K562 (cell line): ENCODE data around the gene VSX2. TPM values are rescaled to one million over a fixed set of nuclear protein-coding genes. Genes with fewer than 3 reads are reported as not detected.

ENCODE experiments used
- ATAC-seq: fragments of 200-7000 bp; cut with Tn5 transposase; 3 replicates; pipeline ENCODE4 v1.9.1; 2020; ENCODE audit warnings: moderate library complexity
- BruUV-seq: library from RNA; stranded (reverse); fragments of 400-500 nt; replicated peaks from 2 replicates; lab custom pipeline; 2021; lab: Mats Ljungman, UMichigan
- CTCF ChIA-PET: fragments of 300-600 bp; formaldehyde crosslinking; extraction: SDS; loops from one replicate; lab custom pipeline; 2021; ENCODE audit warnings: low intra/inter-chr PET ratio; lab: Yijun Ruan, JAX
- POLR2A ChIA-PET: fragments of 300-600, 350-650 bp; sonication (Branson Sonifier 250); formaldehyde crosslinking; extraction: SDS; loops from one replicate; lab custom pipeline; 2021; ENCODE audit warnings: antibody characterized with exemption, inconsistent platforms; lab: Yijun Ruan, JAX
- DNase-seq, 4 experiments: peaks; one replicate each; pipeline versions ENCODE4 v3.0.0 to v3.0.0-alpha.2; 2011 to 2018; ENCODE audit warnings: low spot score in 3 of 4, mixed read lengths in 3 of 4; ENCODE audit errors: extremely low read depth in 1 of 4
- FAIRE-seq: peaks from 2 replicates; lab custom pipeline; 2011; peaks lifted over from hg19 to GRCh38; lab: Jason Lieb, UNC
- H2AFZ ChIP-seq: 2 replicates; pipeline ENCODE4 v1.6.0; 2011; ENCODE audit warnings: low read depth, low read length, control low read depth, inconsistent platforms
- H3K27ac ChIP-seq: fragments of 200-600 bp; 3 replicates; pipeline ENCODE4 v1.8.0; 2011; ENCODE audit warnings: low read depth, mild to moderate bottlenecking, control low read depth, inconsistent platforms, low read length, moderate library complexity, mixed read lengths; ENCODE audit errors: extremely low read depth
- H3K27me3 ChIP-seq, 2 experiments: fragments of 300-600 bp in 1 of 2; 2 replicates in 1 of 2; 3 replicates in 1 of 2; pipeline versions ENCODE4 v1.6.0 to v1.8.0; 2011; ENCODE audit warnings: inconsistent platforms in 2 of 2, low read length in 2 of 2, mild to moderate bottlenecking in 1 of 2, mixed read lengths in 1 of 2, moderate library complexity in 1 of 2; ENCODE audit not compliant: control insufficient read depth in 2 of 2, insufficient read depth in 2 of 2
- H3K36me3 ChIP-seq: fragments of 300-600 bp; 3 replicates; pipeline ENCODE4 v1.8.0; 2011; ENCODE audit warnings: mild to moderate bottlenecking, low read length, inconsistent platforms; ENCODE audit not compliant: control insufficient read depth, insufficient read depth
- H3K4me1 ChIP-seq, 2 experiments: fragments of 200-600 bp in 1 of 2; replicated peaks in 1 of 2; 2 replicates in 1 of 2; 3 replicates in 1 of 2; pipeline versions ENCODE4 v1.5.1 to v1.8.0; 2011; ENCODE audit warnings: inconsistent platforms in 2 of 2, low read length in 2 of 2, mild to moderate bottlenecking in 1 of 2, mixed read lengths in 1 of 2, moderate library complexity in 1 of 2; ENCODE audit not compliant: control insufficient read depth in 2 of 2, insufficient read depth in 2 of 2
- H3K4me2 ChIP-seq: 2 replicates; pipeline ENCODE4 v1.6.1; 2011; ENCODE audit warnings: low read length, control low read depth, inconsistent platforms, mixed read lengths; ENCODE audit not compliant: insufficient read depth
- H3K4me3 ChIP-seq: fragments of 200-600 bp; sonication (generic), shearing (Covaris generic); 2 replicates; pipeline ENCODE4 v1.5.1; 2016; ENCODE audit warnings: control low read depth, inconsistent platforms
- H3K79me2 ChIP-seq: fragments of 200-600 bp; 3 replicates; pipeline ENCODE4 v1.8.0; 2011; ENCODE audit warnings: low read length, inconsistent platforms; ENCODE audit not compliant: control insufficient read depth, insufficient read depth
- H3K9ac ChIP-seq, 2 experiments: 2 replicates each; pipeline versions ENCODE4 v1.6.0 to v1.6.1; 2011; ENCODE audit warnings: low read depth in 2 of 2, low read length in 2 of 2, control low read depth in 1 of 2, inconsistent platforms in 1 of 2, mild to moderate bottlenecking in 1 of 2, mixed read lengths in 1 of 2; ENCODE audit not compliant: insufficient read depth in 1 of 2
- H3K9me1 ChIP-seq: one replicate; pipeline ENCODE4 v1.6.0; 2011; ENCODE audit warnings: inconsistent platforms, mild to moderate bottlenecking, low read length, moderate library complexity; ENCODE audit not compliant: control insufficient read depth, insufficient read depth
- H3K9me3 ChIP-seq: replicated peaks from 2 replicates; pipeline ENCODE4 v1.5.1; 2011; ENCODE audit warnings: low read depth, low read length, inconsistent platforms; ENCODE audit not compliant: control insufficient read depth, insufficient read depth
- H4K20me1 ChIP-seq: replicated peaks from 2 replicates; pipeline ENCODE4 v1.6.1; 2011; ENCODE audit warnings: low read length, inconsistent platforms, mixed read lengths; ENCODE audit not compliant: control insufficient read depth, insufficient read depth
- CBX3 ChIP-seq, 2 experiments: IDR thresholded peaks; 1 replicate in 1 of 2; 2 replicates in 1 of 2; pipeline ENCODE4 v1.6.1; 2012; ENCODE audit warnings: inconsistent platforms in 2 of 2, low read length in 2 of 2, borderline replicate concordance in 1 of 2, control low read depth in 1 of 2
- DDX20 ChIP-seq: fragments of 450-650 bp; IDR thresholded peaks from 2 replicates; pipeline ENCODE4 v1.6.1; 2016; ENCODE audit warnings: missing genetic modification characterization, low read depth, mild to moderate bottlenecking, missing compliant biosample characterization, moderate library complexity
- DIDO1 ChIP-seq: fragments of 450-650 bp; IDR thresholded peaks from 2 replicates; pipeline ENCODE4 v1.6.1; 2016; ENCODE audit warnings: low read depth, missing biosample characterization, missing genetic modification characterization
- GATAD2B ChIP-seq: fragments of 450-650 bp; IDR thresholded peaks from 2 replicates; pipeline ENCODE4 v1.6.1; 2017; ENCODE audit warnings: mild to moderate bottlenecking, borderline replicate concordance
- HDAC6 ChIP-seq: IDR thresholded peaks from 2 replicates; pipeline ENCODE4 v1.6.1; 2012; ENCODE audit warnings: low read depth, mild to moderate bottlenecking, control low read depth, inconsistent platforms, low read length, moderate library complexity
- JUNB ChIP-seq: fragments of 450-650 bp; formaldehyde crosslinking; conservative IDR thresholded peaks from 2 replicates; pipeline ENCODE4 v1.4.0; 2020; ENCODE audit warnings: mild to moderate bottlenecking
- MBD2 ChIP-seq: sonication (generic); IDR thresholded peaks from 2 replicates; pipeline ENCODE4 v1.6.1; 2016; ENCODE audit warnings: low read depth, borderline replicate concordance
- NONO ChIP-seq, 2 experiments: fragments of 200-400 bp in 1 of 2; fragments of 450-650 bp in 1 of 2; formaldehyde crosslinking in 1 of 2; IDR thresholded peaks; 2 replicates each; pipeline ENCODE4 v1.6.1; 2017; ENCODE audit warnings: low read depth in 2 of 2, mild to moderate bottlenecking in 2 of 2, moderate library complexity in 2 of 2, low read length in 1 of 2
- POLR3G ChIP-seq: IDR thresholded peaks from 2 replicates; pipeline ENCODE4 v1.6.1; 2011; ENCODE audit not compliant: insufficient read length, insufficient replicate concordance; ENCODE audit errors: extremely low read depth
- RBM39 ChIP-seq: fragments of 200-400 bp; formaldehyde crosslinking; optimal IDR thresholded peaks from 2 replicates; pipeline ENCODE3; 2018; ENCODE audit warnings: low read depth, low read length
- SMARCE1 ChIP-seq: fragments of 450-650 bp; IDR thresholded peaks from 2 replicates; pipeline ENCODE4 v1.7.1; 2016; ENCODE audit warnings: mild to moderate bottlenecking
- STAT5A ChIP-seq: IDR thresholded peaks from 2 replicates; pipeline ENCODE4 v1.6.1; 2012; ENCODE audit warnings: low read length, inconsistent platforms, borderline replicate concordance
- TEAD4 ChIP-seq, 2 experiments: sonication (generic) in 1 of 2; formaldehyde crosslinking in 1 of 2; IDR thresholded peaks; 2 replicates each; pipeline versions ENCODE4 v1.6.1 to v1.8.0; 2012 to 2022; ENCODE audit warnings: borderline replicate concordance in 1 of 2, inconsistent platforms in 1 of 2, low read length in 1 of 2, mild to moderate bottlenecking in 1 of 2, missing genetic modification reagents in 1 of 2
- ZNF668 ChIP-seq: fragments of 250-450 bp; sonication (Bioruptor Pico); IDR thresholded peaks from 2 replicates; pipeline ENCODE4 v1.8.0; 2022; ENCODE audit warnings: mild to moderate bottlenecking, inconsistent platforms
- ZSCAN32 ChIP-seq: fragments of 450-650 bp; formaldehyde crosslinking; IDR thresholded peaks from 2 replicates; pipeline ENCODE4 v1.4.0; 2020; ENCODE audit warnings: mild to moderate bottlenecking, moderate library complexity
- WGBS: fragments of 100-300 bp; shearing (Covaris generic); methylation state at CpG from one replicate; pipeline ENCODE4 v1.1.6; 2016; ENCODE audit warnings: low coverage, mixed read lengths; ENCODE audit not compliant: insufficient coverage; ENCODE audit errors: missing lambda C conversion rate; 5-methylcytosine and 5-hydroxymethylcytosine counted together
- in situ Hi-C: fragments of 300-500 bp; cut with MboI; formaldehyde crosslinking; loops from 4 replicates; pipeline ENCODE4 v1.15.0; 2018; ENCODE audit warnings: inconsistent platforms, mixed read lengths
- intact Hi-C: fragments of 100-400 bp; cut with micrococcal nuclease; formaldehyde crosslinking; loops from 2 replicates; pipeline ENCODE4 v1.14.2; 2022
- polyA plus RNA-seq, 8 experiments: library from polyadenylated mRNA; depleted of rRNA in 4 of 8; stranded (reverse) in 5 of 8; unstranded in 3 of 8; fragments of >200 nt; fragmentation: Nextera tagmentation in 2 of 8; fragmentation: Illumina TruSeq in 1 of 8; extraction: Ambion mirVana in 2 of 8; extraction: Trizol in 1 of 8; gene quantifications; 2 replicates each; pipeline versions ENCODE4 v1.2.1 to v1.2.3, GENCODE V29; 2011 to 2014; ENCODE audit warnings: inconsistent platforms in 1 of 8, missing spikeins in 1 of 8
- total RNA-seq, 7 experiments: library from RNA; depleted of rRNA in 6 of 7; stranded (reverse); fragments of >200 nt in 6 of 7; fragmentation: Illumina TruSeq in 2 of 7; extraction: Trizol in 2 of 7; gene quantifications; 2 replicates each; pipeline versions ENCODE4 v1.2.1 to v1.2.3, GENCODE V29; 2011 to 2021; ENCODE audit warnings: low replicate concordance in 1 of 7
- TF ChIP-seq, protein P1 (sequence below): fragments of 450-650 bp; formaldehyde crosslinking; IDR thresholded peaks from 2 replicates; pipeline ENCODE4 v1.4.0; 2020; ENCODE audit warnings: mild to moderate bottlenecking
- TF ChIP-seq, protein P2 (sequence below): fragments of 450-650 bp; formaldehyde crosslinking; IDR thresholded peaks from 2 replicates; pipeline ENCODE4 v1.4.0; 2020; ENCODE audit warnings: mild to moderate bottlenecking, moderate library complexity
- TF ChIP-seq, protein P3 (sequence below): sonication (generic); formaldehyde crosslinking; IDR thresholded peaks from 2 replicates; pipeline ENCODE4 v1.9.0; 2022; ENCODE audit warnings: mild to moderate bottlenecking, missing genetic modification reagents
- TF ChIP-seq, protein P4 (sequence below): IDR thresholded peaks from 2 replicates; pipeline ENCODE4 v1.6.1; 2016; ENCODE audit warnings: missing genetic modification characterization, missing compliant biosample characterization

The VSX2 gene
- total and polyA plus RNA-seq, 9 of the 15 experiments (the other 6 are each of a cell fraction or from before 2014, with no cell fraction given) = 0.04 TPM; not detected in 8

DNA sequence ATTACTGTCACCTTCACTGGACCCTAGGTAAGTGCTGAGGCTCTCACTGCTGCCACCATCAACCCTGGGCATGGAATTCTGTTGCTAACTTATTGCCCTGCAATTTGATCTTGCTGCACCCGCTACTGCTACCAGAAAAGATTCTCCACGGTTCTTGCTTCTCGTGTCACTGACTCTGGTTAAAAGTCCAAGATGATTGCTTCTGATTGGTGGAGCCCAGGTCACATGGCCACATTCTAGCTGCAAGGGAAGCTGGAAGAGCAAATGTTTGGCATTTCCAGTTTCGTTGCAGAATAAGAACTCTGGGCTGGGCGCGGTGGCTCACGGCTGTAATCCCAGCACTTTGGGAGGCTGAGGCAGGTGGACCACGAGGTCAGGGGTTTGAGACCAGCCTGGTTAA is 7.5 kb upstream of the VSX2 start:
- WGBS = under 1% methylated on average over 8 of the region's 8 CpGs
- no TSS peak for BruUV-seq
- Histone ChIP-seq H3K4me2 (no peak overlapping the region), H4K20me1 (no peaks in the 10 kb centered on the region), H3K9ac (no peak overlapping the region), H3K4me1 (no peaks in the 10 kb centered on the region), H3K27me3 (peaks cover 0 to 32% of the 10 kb centered on the region in 2 experiments; a peak in 2 of 5 replicates), H3K36me3 (no peaks in the 10 kb centered on the region), H3K9me3 (peaks cover 3% of the 10 kb centered on the region; the same call in 1 of the 2 replicates), H3K27ac (no peak overlapping the region), H2AFZ (no peak overlapping the region), H3K79me2 (no peaks in the 10 kb centered on the region), H3K9me1 (no peaks in the 10 kb centered on the region), H3K4me3 (no peak overlapping the region)
- ATAC-seq (no peak), FAIRE-seq (no peak), DNase-seq (peak in 1 of 4 experiments; percentile 17)
- in situ Hi-C loops (no loop called here), intact Hi-C loops (no loop called here)
- ChIA-PET POLR2A (no interaction called here), CTCF (no interaction called here)
- TF ChIP-seq NONO (IDR thresholded peaks at IDR 0.05; ENCODE audit: low read depth in 2 of 2, low read length in 1 of 2) = no peak
- no peak for TF ChIP-seq STAT5A
- no peak for TF ChIP-seq RBM39
- TF ChIP-seq, protein P1, sequence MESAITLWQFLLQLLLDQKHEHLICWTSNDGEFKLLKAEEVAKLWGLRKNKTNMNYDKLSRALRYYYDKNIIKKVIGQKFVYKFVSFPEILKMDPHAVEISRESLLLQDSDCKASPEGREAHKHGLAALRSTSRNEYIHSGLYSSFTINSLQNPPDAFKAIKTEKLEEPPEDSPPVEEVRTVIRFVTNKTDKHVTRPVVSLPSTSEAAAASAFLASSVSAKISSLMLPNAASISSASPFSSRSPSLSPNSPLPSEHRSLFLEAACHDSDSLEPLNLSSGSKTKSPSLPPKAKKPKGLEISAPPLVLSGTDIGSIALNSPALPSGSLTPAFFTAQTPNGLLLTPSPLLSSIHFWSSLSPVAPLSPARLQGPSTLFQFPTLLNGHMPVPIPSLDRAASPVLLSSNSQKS (CRISPR knock-in tag) = no peak
- no peak for TF ChIP-seq ZNF668 (CRISPR knock-in tag)
- no peak for TF ChIP-seq POLR3G
- TF ChIP-seq, protein P2, sequence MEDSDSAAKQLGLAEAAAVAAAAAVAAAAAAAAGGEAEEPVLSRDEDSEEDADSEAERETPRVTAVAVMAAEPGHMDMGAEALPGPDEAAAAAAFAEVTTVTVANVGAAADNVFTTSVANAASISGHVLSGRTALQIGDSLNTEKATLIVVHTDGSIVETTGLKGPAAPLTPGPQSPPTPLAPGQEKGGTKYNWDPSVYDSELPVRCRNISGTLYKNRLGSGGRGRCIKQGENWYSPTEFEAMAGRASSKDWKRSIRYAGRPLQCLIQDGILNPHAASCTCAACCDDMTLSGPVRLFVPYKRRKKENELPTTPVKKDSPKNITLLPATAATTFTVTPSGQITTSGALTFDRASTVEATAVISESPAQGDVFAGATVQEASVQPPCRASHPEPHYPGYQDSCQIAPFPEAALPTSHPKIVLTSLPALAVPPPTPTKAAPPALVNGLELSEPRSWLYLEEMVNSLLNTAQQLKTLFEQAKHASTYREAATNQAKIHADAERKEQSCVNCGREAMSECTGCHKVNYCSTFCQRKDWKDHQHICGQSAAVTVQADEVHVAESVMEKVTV = no peak
- TF ChIP-seq SMARCE1 = no peak
- TF ChIP-seq DIDO1 = no peak
- no peak for TF ChIP-seq MBD2
- TF ChIP-seq GATAD2B = no peak
- TF ChIP-seq HDAC6 = no peak
- TF ChIP-seq TEAD4 (IDR thresholded peaks at IDR 0.05; ENCODE audit: low read length) = no peak
- no peak for TF ChIP-seq TEAD4 (CRISPR knock-in tag; IDR thresholded peaks at IDR 0.05; ENCODE audit: borderline replicate concordance)
- TF ChIP-seq, protein P3, sequence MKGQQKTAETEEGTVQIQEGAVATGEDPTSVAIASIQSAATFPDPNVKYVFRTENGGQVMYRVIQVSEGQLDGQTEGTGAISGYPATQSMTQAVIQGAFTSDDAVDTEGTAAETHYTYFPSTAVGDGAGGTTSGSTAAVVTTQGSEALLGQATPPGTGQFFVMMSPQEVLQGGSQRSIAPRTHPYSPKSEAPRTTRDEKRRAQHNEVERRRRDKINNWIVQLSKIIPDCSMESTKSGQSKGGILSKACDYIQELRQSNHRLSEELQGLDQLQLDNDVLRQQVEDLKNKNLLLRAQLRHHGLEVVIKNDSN (CRISPR knock-in tag) = peak; percentile 90
- TF ChIP-seq, protein P4, sequence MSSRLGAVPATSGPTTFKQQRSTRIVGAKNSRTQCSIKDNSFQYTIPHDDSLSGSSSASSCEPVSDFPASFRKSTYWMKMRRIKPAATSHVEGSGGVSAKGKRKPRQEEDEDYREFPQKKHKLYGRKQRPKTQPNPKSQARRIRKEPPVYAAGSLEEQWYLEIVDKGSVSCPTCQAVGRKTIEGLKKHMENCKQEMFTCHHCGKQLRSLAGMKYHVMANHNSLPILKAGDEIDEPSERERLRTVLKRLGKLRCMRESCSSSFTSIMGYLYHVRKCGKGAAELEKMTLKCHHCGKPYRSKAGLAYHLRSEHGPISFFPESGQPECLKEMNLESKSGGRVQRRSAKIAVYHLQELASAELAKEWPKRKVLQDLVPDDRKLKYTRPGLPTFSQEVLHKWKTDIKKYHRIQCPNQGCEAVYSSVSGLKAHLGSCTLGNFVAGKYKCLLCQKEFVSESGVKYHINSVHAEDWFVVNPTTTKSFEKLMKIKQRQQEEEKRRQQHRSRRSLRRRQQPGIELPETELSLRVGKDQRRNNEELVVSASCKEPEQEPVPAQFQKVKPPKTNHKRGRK = no peak
- TF ChIP-seq JUNB (CRISPR knock-in tag) = no peak
- no peak for TF ChIP-seq ZSCAN32 (CRISPR knock-in tag)
- TF ChIP-seq DDX20 = no peak
- peak in 1 of 2 experiments; percentile 63; a peak in 1 of 3 replicates for TF ChIP-seq CBX3 (IDR thresholded peaks at IDR 0.05; ENCODE audit: borderline replicate concordance in 1 of 2, low read length in 2 of 2)
